ENCODE measurements around the gene MANBA. TPM values are rescaled to one million over a fixed set of nuclear protein-coding genes. Genes with fewer than 3 reads are reported as not detected.

MANBA gene
- total RNA-seq, 1 donor from 2014 or later, result 27.3 TPM

GRCh38 chr4:102584091-102584490 is 176.7 kb downstream of the MANBA start:
- ATAC-seq (no peak), DNase-seq (no peak)
- intact Hi-C loops (cut with micrococcal nuclease), result no loop called here

Other genes with a start within 250 kb of the MANBA start
- gene UBE2D3, start 66.6 kb upstream of the MANBA start, total RNA-seq, result 279 TPM
- 20.1 TPM for gene CISD2, start 108.0 kb upstream of the MANBA start, total RNA-seq

Measured in left ventricle myocardium superior (tissue), 1 donor.